H9 (cell line): ENCODE results near the gene AATF. TPM values are rescaled to one million over a fixed set of nuclear protein-coding genes. Genes with fewer than 3 reads are reported as not detected.
"Not testable (repeated sequence)": the region's sequence is repeated elsewhere in the genome, so short reads cannot be mapped to it uniquely, and the experiment has no call there.

Experiments used
- DNase-seq: peaks from one replicate; pipeline ENCODE4 v3.0.0-alpha.2; 2017
- H2AFZ ChIP-seq: one replicate; pipeline ENCODE4 v1.6.1; 2013; ENCODE audit warnings: mild to moderate bottlenecking, low read length, control low read depth, moderate library complexity
- H2AK5ac ChIP-seq: 2 replicates; pipeline ENCODE4 v1.6.1; 2013; ENCODE audit warnings: low read length, control low read depth, mixed read lengths; ENCODE audit not compliant: insufficient read length
- H2BK120ac ChIP-seq: one replicate; pipeline ENCODE4 v1.6.1; 2013; ENCODE audit warnings: low read depth, mild to moderate bottlenecking, low read length, control low read depth, inconsistent platforms; ENCODE audit not compliant: poor library complexity, severe bottlenecking
- H2BK12ac ChIP-seq: 2 replicates; pipeline ENCODE4 v1.6.1; 2013; ENCODE audit warnings: low read length, control low read depth, mixed read lengths, low read depth; ENCODE audit not compliant: insufficient read length
- H2BK15ac ChIP-seq: 2 replicates; pipeline ENCODE4 v1.6.1; 2013; ENCODE audit warnings: low read depth, low read length, control low read depth
- H2BK20ac ChIP-seq: one replicate; pipeline ENCODE4 v1.6.1; 2013; ENCODE audit warnings: low read depth, mild to moderate bottlenecking, low read length, control low read depth, inconsistent platforms; ENCODE audit not compliant: poor library complexity, severe bottlenecking
- H2BK5ac ChIP-seq: 2 replicates; pipeline ENCODE4 v1.6.1; 2013; ENCODE audit warnings: low read length, control low read depth, mixed read lengths; ENCODE audit not compliant: insufficient read length
- H3K14ac ChIP-seq: 2 replicates; pipeline ENCODE4 v1.6.1; 2013; ENCODE audit warnings: low read length, control low read depth; ENCODE audit not compliant: insufficient read depth
- H3K18ac ChIP-seq: 2 replicates; pipeline ENCODE4 v1.6.1; 2013; ENCODE audit warnings: low read depth, mild to moderate bottlenecking, mixed read lengths, low read length, control low read depth; ENCODE audit not compliant: insufficient read length
- H3K23ac ChIP-seq: 2 replicates; pipeline ENCODE4 v1.6.1; 2013; ENCODE audit warnings: low read length, control low read depth, mixed read lengths, low read depth; ENCODE audit not compliant: insufficient read length
- H3K23me2 ChIP-seq: 2 replicates; pipeline ENCODE4 v1.6.1; 2013; ENCODE audit warnings: low read depth, mild to moderate bottlenecking, mixed read lengths, low read length, control low read depth; ENCODE audit not compliant: insufficient read length, poor library complexity, severe bottlenecking
- H3K27ac ChIP-seq: 2 replicates; pipeline ENCODE4 v1.5.1; 2013; ENCODE audit warnings: low read length, control low read depth, mixed read lengths, low read depth; ENCODE audit not compliant: insufficient read length
- H3K27me3 ChIP-seq: 2 replicates; pipeline ENCODE4 v1.6.1; 2013; ENCODE audit warnings: low read length, control low read depth, inconsistent platforms; ENCODE audit not compliant: insufficient read depth
- H3K4ac ChIP-seq: 2 replicates; pipeline ENCODE4 v1.6.1; 2013; ENCODE audit warnings: low read depth, mild to moderate bottlenecking, control low read depth, inconsistent platforms, low read length, moderate library complexity
- H3K4me1 ChIP-seq: 2 replicates; pipeline ENCODE4 v1.6.1; 2013; ENCODE audit warnings: low read length, control low read depth, inconsistent platforms; ENCODE audit not compliant: insufficient read depth
- H3K4me2 ChIP-seq: 2 replicates; pipeline ENCODE4 v1.6.1; 2013; ENCODE audit warnings: low read length, control low read depth, mixed read lengths; ENCODE audit not compliant: insufficient read length, insufficient read depth
- H3K56ac ChIP-seq: 2 replicates; pipeline ENCODE4 v1.6.1; 2013; ENCODE audit warnings: low read depth, mild to moderate bottlenecking, mixed read lengths, low read length, control low read depth; ENCODE audit not compliant: insufficient read length
- H3K79me1 ChIP-seq: 2 replicates; pipeline ENCODE4 v1.6.1; 2013; ENCODE audit warnings: low read depth, mild to moderate bottlenecking, moderate library complexity, low read length, control low read depth, inconsistent platforms; ENCODE audit not compliant: insufficient read depth, poor library complexity, severe bottlenecking
- H3K79me2 ChIP-seq: 2 replicates; pipeline ENCODE4 v1.6.1; 2013; ENCODE audit warnings: low read length, control low read depth, inconsistent platforms; ENCODE audit not compliant: insufficient read depth
- H3K9ac ChIP-seq: 2 replicates; pipeline ENCODE4 v1.6.1; 2013; ENCODE audit warnings: low read length, control low read depth, mixed read lengths; ENCODE audit not compliant: insufficient read length; ENCODE audit errors: extremely low read depth
- H3K9me3 ChIP-seq: one replicate; pipeline ENCODE4 v1.6.1; 2013; ENCODE audit warnings: low read depth, low read length, inconsistent platforms; ENCODE audit not compliant: control insufficient read depth
- H3T11ph ChIP-seq: one replicate; pipeline ENCODE4 v1.6.1; 2013; ENCODE audit warnings: mild to moderate bottlenecking, low read length, control low read depth, inconsistent platforms
- H4K20me1 ChIP-seq: one replicate; pipeline ENCODE4 v1.6.1; 2013; ENCODE audit not compliant: control insufficient read depth, insufficient read length, insufficient read depth
- H4K5ac ChIP-seq: 2 replicates; pipeline ENCODE4 v1.6.1; 2013; ENCODE audit warnings: low read depth, mild to moderate bottlenecking, mixed read lengths, low read length, control low read depth; ENCODE audit not compliant: insufficient read length
- H4K8ac ChIP-seq: replicated peaks from 2 replicates; pipeline ENCODE4 v1.6.1; 2013; ENCODE audit warnings: low read length, control low read depth, mixed read lengths, low read depth; ENCODE audit not compliant: insufficient read length
- H4K91ac ChIP-seq: 2 replicates; pipeline ENCODE4 v1.6.1; 2013; ENCODE audit warnings: low read depth, mild to moderate bottlenecking, moderate library complexity, mixed read lengths, low read length, control low read depth; ENCODE audit not compliant: insufficient read length
- H3K27ac Mint-ChIP-seq, 3 experiments: 2 replicates in 2 of 3; 3 replicates in 1 of 3; pipeline ENCODE4 v1.8.0; 2020 to 2021; ENCODE audit warnings: mixed read lengths in 3 of 3, mild to moderate bottlenecking in 1 of 3, moderate library complexity in 1 of 3
- H3K27me3 Mint-ChIP-seq: 2 replicates; pipeline ENCODE4 v1.8.0; 2021; ENCODE audit warnings: low read depth, mild to moderate bottlenecking, moderate library complexity, mixed read lengths
- H3K36me3 Mint-ChIP-seq, 3 experiments: 2 replicates in 2 of 3; 3 replicates in 1 of 3; pipeline ENCODE4 v1.8.0; 2020 to 2021; ENCODE audit warnings: low read depth in 3 of 3, mixed read lengths in 3 of 3; ENCODE audit not compliant: insufficient read depth in 1 of 3
- H3K4me1 Mint-ChIP-seq, 2 experiments: 2 replicates each; pipeline ENCODE4 v1.8.0; 2020; ENCODE audit warnings: mixed read lengths in 2 of 2
- H3K4me3 Mint-ChIP-seq, 2 experiments: 2 replicates in 1 of 2; 3 replicates in 1 of 2; pipeline ENCODE4 v1.8.0; 2020 to 2021; ENCODE audit warnings: mild to moderate bottlenecking in 2 of 2, mixed read lengths in 2 of 2, moderate library complexity in 1 of 2
- H3K9me3 Mint-ChIP-seq, 2 experiments: 2 replicates in 1 of 2; 3 replicates in 1 of 2; pipeline ENCODE4 v1.8.0; 2020; ENCODE audit warnings: mild to moderate bottlenecking in 2 of 2, mixed read lengths in 2 of 2, moderate library complexity in 1 of 2
- CTCF ChIP-seq: fragments of 200-600 bp; sonication (generic); conservative IDR thresholded peaks from 3 replicates; pipeline ENCODE4 v1.8.0; 2021; ENCODE audit warnings: antibody characterized with exemption, mild to moderate bottlenecking
- WGBS: extraction: QIAGEN DNeasy Blood & Tissue Kit; methylation state at CpG from one replicate; pipeline ENCODE4 v1.1.7; 2013; ENCODE audit warnings: missing lambda C conversion rate, low lambda C conversion rate, mixed read lengths; ENCODE audit not compliant: insufficient read length; ENCODE audit errors: extremely low coverage; 5-methylcytosine and 5-hydroxymethylcytosine counted together
- total RNA-seq: library from RNA; stranded (reverse); gene quantifications from 2 replicates; pipeline ENCODE4 v1.2.1, GENCODE V29; 2021

The AATF gene
- total RNA-seq, 1 experiment from 2014 or later: 69.6 TPM

- Histone ChIP-seq H3K4me1 (peaks cover 26% of the 10 kb centered on the region), H3K79me1 (no peaks in the 10 kb centered on the region), H3K56ac (no peak overlapping the region), H2BK120ac (no peak overlapping the region), H4K91ac (no peak overlapping the region), H3K9ac (no peak overlapping the region), H2AK5ac (no peak overlapping the region), H3K23ac (no peak overlapping the region), H3T11ph (no peak overlapping the region), H2BK5ac (no peak overlapping the region), H4K5ac (no peak overlapping the region), H2BK15ac (no peak overlapping the region), H3K4me2 (no peak overlapping the region), H4K8ac (no peak overlapping the region), H3K9me3 (no peaks in the 10 kb centered on the region), H3K27me3 (no peaks in the 10 kb centered on the region; the same call in 1 of the 2 replicates), H3K14ac (no peak overlapping the region), H3K27ac (no peak overlapping the region), H3K79me2 (no peaks in the 10 kb centered on the region), H4K20me1 (no peaks in the 10 kb centered on the region), H3K18ac (no peak overlapping the region), H2AFZ (no peak overlapping the region), H3K4ac (no peak overlapping the region), H3K23me2 (peaks cover 3% of the 10 kb centered on the region), H2BK12ac (no peak overlapping the region), H2BK20ac (no peak overlapping the region)
- Mint-ChIP-seq H3K27me3 (no peaks in the 10 kb centered on the region; the same call in 1 of the 2 replicates), H3K4me3 (no peak overlapping the region), H3K9me3 (peaks cover 0 to 5% of the 10 kb centered on the region in 2 experiments; a peak in 2 of 5 replicates), H3K4me1 (peaks cover 47 to 50% of the 10 kb centered on the region in 2 experiments), H3K27ac (peak overlapping the region in 1 of 3 experiments; percentile 53; a peak in 1 of 7 replicates), H3K36me3 (peaks cover 4 to 29% (median 4%) of the 10 kb centered on the region in 3 experiments; a peak in 6 of 7 replicates)
- no peak for TF ChIP-seq CTCF
- no CpG with 5 or more reads among the region's 3 CpGs for WGBS
- DNase-seq: no peak
Observed at GRCh38 chr17:37069087-37069486, 120.3 kb downstream of the AATF start.

GRCh38 chr17:37073464-37073863, 124.7 kb downstream of the AATF start:
- not testable (repeated sequence) for H3K27ac Mint-ChIP-seq, DNase-seq, H3K4me1 ChIP-seq, H4K8ac ChIP-seq, H3K4me1 Mint-ChIP-seq, H3T11ph ChIP-seq, H2BK15ac ChIP-seq, H2BK120ac ChIP-seq, H3K27me3 ChIP-seq, H3K14ac ChIP-seq, H3K27ac ChIP-seq, H3K23me2 ChIP-seq, H4K5ac ChIP-seq, H3K9me3 Mint-ChIP-seq, H2AK5ac ChIP-seq, H3K79me2 ChIP-seq, H3K9ac ChIP-seq, H4K91ac ChIP-seq, H3K56ac ChIP-seq, H2BK5ac ChIP-seq, H4K20me1 ChIP-seq, H3K9me3 ChIP-seq, H3K27me3 Mint-ChIP-seq, H3K4ac ChIP-seq, H2BK20ac ChIP-seq, H2BK12ac ChIP-seq, H3K4me3 Mint-ChIP-seq, H3K18ac ChIP-seq, H3K79me1 ChIP-seq, H3K23ac ChIP-seq, H2AFZ ChIP-seq, H3K4me2 ChIP-seq
- WGBS: no CpG with 5 or more reads among the region's 3 CpGs
- peaks cover 2 to 31% (median 4%) of the 10 kb centered on the region in 3 experiments; a peak in 5 of 7 replicates for H3K36me3 Mint-ChIP-seq
